Activated B cell treated with CpG ODN at 0.5 μM for 24 hours (primary cell): ENCODE data around the gene XPC. TPM values are rescaled to one million over a fixed set of nuclear protein-coding genes. Genes with fewer than 3 reads are reported as not detected.

Source experiments
- ATAC-seq: fragments of 200-7000 bp; cut with Tn5 transposase; one replicate; pipeline ENCODE4 v1.10.0; 2021; ENCODE audit warnings: low read depth, mild to moderate bottlenecking, moderate library complexity
- CTCF ChIA-PET: fragments of 350-600 bp; sonication (Branson Sonifier 250); formaldehyde crosslinking; loops from one replicate; lab custom pipeline; 2021; ENCODE audit warnings: antibody characterized with exemption; lab: Charles Lee
- POLR2A ChIA-PET: fragments of 350-600 bp; sonication (Branson Sonifier 250); formaldehyde crosslinking; loops from one replicate; lab custom pipeline; 2021; ENCODE audit warnings: antibody characterized with exemption; lab: Charles Lee
- DNase-seq: peaks from one replicate; pipeline ENCODE4 v3.0.0; 2022
- H3K27ac Mint-ChIP-seq: one replicate; pipeline ENCODE4 v1.8.0; 2020; ENCODE audit warnings: mixed read lengths
- H3K27me3 Mint-ChIP-seq: one replicate; pipeline ENCODE4 v1.8.0; 2021; ENCODE audit warnings: mixed read lengths
- H3K36me3 Mint-ChIP-seq: one replicate; pipeline ENCODE4 v1.8.0; 2021; ENCODE audit warnings: low read depth, mixed read lengths
- H3K4me1 Mint-ChIP-seq: one replicate; pipeline ENCODE4 v1.8.0; 2021; ENCODE audit warnings: mixed read lengths
- H3K4me3 Mint-ChIP-seq: one replicate; pipeline ENCODE4 v1.8.0; 2020; ENCODE audit warnings: mild to moderate bottlenecking, mixed read lengths
- H3K9me3 Mint-ChIP-seq: one replicate; pipeline ENCODE4 v1.8.0; 2020; ENCODE audit warnings: mixed read lengths
- CTCF ChIP-seq: fragments of 200-600 bp; IDR thresholded peaks from one replicate; pipeline ENCODE4 v1.8.0; 2022; ENCODE audit warnings: antibody characterized with exemption, mild to moderate bottlenecking
- intact Hi-C: fragments of 100-400 bp; cut with micrococcal nuclease; formaldehyde crosslinking; loops from one replicate; pipeline ENCODE4 v1.15.1; 2024
- total RNA-seq: library from RNA; stranded (reverse); gene quantifications from 2 replicates; pipeline ENCODE4 v1.2.3, GENCODE V29; 2022

The XPC gene
- total RNA-seq, 1 donor from 2014 or later: 35.4 TPM

- H3K4me3 Mint-ChIP-seq: no peak overlapping the region
- no peak for ATAC-seq
- peaks cover 20% of the 10 kb centered on the region for H3K4me1 Mint-ChIP-seq
- TF ChIP-seq CTCF: no peak
- no peaks in the 10 kb centered on the region for H3K27me3 Mint-ChIP-seq
- H3K36me3 Mint-ChIP-seq: peaks cover 71% of the 10 kb centered on the region
- ChIA-PET CTCF (interaction anchor here (1.6 kb wide), 1 partner anchor 249 kb away, joined by 6 read pairs; no protein-coding TSS in a partner anchor), POLR2A (interaction anchor here (1.1 kb wide), 1 partner anchor 33 kb away, joined by 4 read pairs; the partner anchor contains the start of genes LSM3 and XPC)
- H3K9me3 Mint-ChIP-seq: no peaks in the 10 kb centered on the region
- no peak for DNase-seq
- intact Hi-C loops: no loop called here
- H3K27ac Mint-ChIP-seq: peak overlapping the region; percentile 96
Observed at GRCh38 chr3:14145670-14146380, 32.6 kb downstream of the XPC start.

GRCh38 chr3:14145236-14145635, 33.2 kb downstream of the XPC start:
- ChIA-PET POLR2A (interaction anchor here (1.0 to 1.8 kb wide), 2 partner anchors 21 to 33 kb away, joined by 8 to 16 read pairs; partner anchors contain the start of genes CHCHD4, LSM3, TMEM43 and XPC), CTCF (interaction anchor here (1.6 kb wide), 1 partner anchor 249 kb away, joined by 6 read pairs; no protein-coding TSS in a partner anchor)
- no peak for TF ChIP-seq CTCF
- peaks cover 72% of the 10 kb centered on the region for H3K36me3 Mint-ChIP-seq
- DNase-seq (no peak), ATAC-seq (no peak)
- intact Hi-C loops: no loop called here
- H3K4me1 Mint-ChIP-seq: peaks cover 20% of the 10 kb centered on the region
- H3K27ac Mint-ChIP-seq: peak overlapping the region; percentile 96
- no peaks in the 10 kb centered on the region for H3K9me3 Mint-ChIP-seq
- H3K4me3 Mint-ChIP-seq: no peak overlapping the region
- no peaks in the 10 kb centered on the region for H3K27me3 Mint-ChIP-seq

- Mint-ChIP-seq H3K36me3 (peaks cover 74% of the 10 kb centered on the region), H3K27ac (peak overlapping the region; percentile 96), H3K4me1 (peaks cover 20% of the 10 kb centered on the region), H3K4me3 (peak overlapping the region; percentile 57), H3K9me3 (no peaks in the 10 kb centered on the region), H3K27me3 (no peaks in the 10 kb centered on the region)
- TF ChIP-seq CTCF: no peak
- peak; percentile 33 for DNase-seq
- CTCF ChIA-PET: interaction anchor here (1.6 kb wide), 1 partner anchor 248 kb away, joined by 6 read pairs; no protein-coding TSS in a partner anchor
- POLR2A ChIA-PET: interaction anchor here (1.0 to 1.8 kb wide), 2 partner anchors 20 to 34 kb away, joined by 8 to 16 read pairs; partner anchors contain the start of genes CHCHD4, LSM3, TMEM43 and XPC
- intact Hi-C loops: loop anchor here (1.0 kb wide), 2 partner anchors 20 to 34 kb away; partner anchors contain the start of genes CHCHD4, LSM3 and XPC
- ATAC-seq: peak; percentile 89
Observed at GRCh38 chr3:14144423-14145075, 33.9 kb downstream of the XPC start.

GRCh38 chr3:14143271-14144225, 34.9 kb downstream of the XPC start:
- ChIA-PET CTCF (interaction anchor here (0.8 to 1.6 kb wide), 2 partner anchors 35 to 247 kb away, joined by 4 to 6 read pairs; partner anchors contain the start of genes LSM3 and XPC), POLR2A (interaction anchor here (0.5 to 1.8 kb wide), 2 partner anchors 14 to 19 kb away, joined by 8 to 16 read pairs; partner anchors contain the start of genes CHCHD4 and TMEM43)
- Mint-ChIP-seq H3K4me1 (peaks cover 20% of the 10 kb centered on the region), H3K27ac (peak overlapping the region; percentile 96), H3K36me3 (peaks cover 75% of the 10 kb centered on the region), H3K4me3 (no peak overlapping the region), H3K9me3 (no peaks in the 10 kb centered on the region), H3K27me3 (no peaks in the 10 kb centered on the region)
- no peak for ATAC-seq
- DNase-seq: no peak
- intact Hi-C loops: loop anchor here (1.0 kb wide), 2 partner anchors 19 to 35 kb away; partner anchors contain the start of genes CHCHD4, LSM3 and XPC
- TF ChIP-seq CTCF: no peak
